HG03432 (cell line): ENCODE results near the gene PIK3R5.
"Not testable (repeated sequence)": the region's sequence is repeated elsewhere in the genome, so short reads cannot be mapped to it uniquely, and the experiment has no call there.

Experiments used
- ATAC-seq: cut with Tn5 transposase; IDR thresholded peaks from one replicate; pipeline ENCODE4 v1.9.1; 2021; ENCODE audit warnings: mild to moderate bottlenecking, moderate library complexity; ENCODE audit not compliant: unreplicated experiment

PIK3R5 gene

DNA sequence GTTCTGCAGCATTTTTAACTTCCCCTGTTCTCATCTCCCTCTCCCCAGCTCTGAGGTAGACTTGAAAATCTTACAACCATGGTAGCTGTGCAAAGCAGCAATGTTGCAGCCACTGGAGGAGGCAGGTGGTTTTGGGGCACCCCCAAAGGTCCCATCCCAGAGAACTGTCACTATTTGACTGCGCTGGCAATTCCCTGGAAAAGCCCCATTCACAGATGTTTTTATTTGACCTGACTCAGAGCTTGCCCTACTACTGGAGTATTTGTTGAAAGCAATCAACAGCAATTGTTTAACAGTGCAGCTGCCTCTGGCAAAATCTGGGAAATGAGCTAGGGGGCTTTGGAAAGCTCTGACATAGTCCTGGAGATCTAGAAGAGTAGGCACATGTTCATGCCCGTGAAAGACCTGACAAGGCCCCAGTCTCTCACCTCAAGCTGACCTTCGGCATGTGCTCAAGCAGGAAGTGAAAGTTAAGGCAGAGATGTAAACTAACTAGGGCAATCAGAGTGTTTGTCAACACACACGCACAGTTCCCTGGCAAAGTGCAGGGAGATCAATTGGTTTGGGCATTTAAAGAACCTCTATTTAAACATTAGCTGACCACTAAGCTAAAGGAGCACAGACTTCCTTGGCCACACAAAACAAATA lies 19.7 kb upstream of the PIK3R5 start:
- ATAC-seq: no peak

DNA sequence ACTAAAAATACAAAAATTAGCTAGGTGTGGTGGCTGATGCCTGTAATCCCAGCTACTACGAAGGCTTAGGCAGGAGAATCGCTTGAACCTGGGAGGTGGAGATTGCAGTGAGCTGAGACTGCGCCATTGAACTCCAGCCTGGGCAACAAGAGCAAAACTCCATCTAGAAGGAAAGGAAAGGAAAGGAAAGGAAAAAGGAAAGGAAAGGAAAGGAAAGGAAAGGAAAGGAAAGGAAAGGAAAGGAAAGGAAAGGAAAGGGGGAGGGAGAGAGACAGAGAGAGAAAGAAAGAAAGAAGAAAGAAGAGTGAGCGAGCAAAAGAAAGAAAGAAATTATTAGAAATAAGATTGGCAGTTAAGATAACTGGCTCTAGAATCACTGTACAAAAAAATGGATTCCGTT lies 18.7 kb upstream of the PIK3R5 start:
- ATAC-seq: not testable (repeated sequence)

DNA sequence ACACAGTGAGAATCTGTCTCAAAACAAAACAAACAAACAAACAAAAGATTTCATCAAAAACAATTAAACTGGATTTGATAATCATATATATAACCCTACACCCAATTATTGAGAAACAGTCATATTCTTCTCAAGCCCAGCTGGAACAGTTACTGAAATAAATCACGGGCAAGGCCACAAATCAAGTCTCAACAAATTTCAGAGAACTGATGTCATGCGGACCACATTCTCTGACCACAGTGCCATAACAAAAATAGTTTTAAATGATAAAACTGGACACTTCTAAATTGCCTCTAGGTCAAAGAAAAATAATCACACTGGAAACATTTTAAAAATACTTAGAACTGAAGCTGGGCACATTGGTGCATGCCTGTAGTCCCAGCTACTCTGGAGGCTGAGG lies 15.9 kb upstream of the PIK3R5 start:
- ATAC-seq: no peak

DNA sequence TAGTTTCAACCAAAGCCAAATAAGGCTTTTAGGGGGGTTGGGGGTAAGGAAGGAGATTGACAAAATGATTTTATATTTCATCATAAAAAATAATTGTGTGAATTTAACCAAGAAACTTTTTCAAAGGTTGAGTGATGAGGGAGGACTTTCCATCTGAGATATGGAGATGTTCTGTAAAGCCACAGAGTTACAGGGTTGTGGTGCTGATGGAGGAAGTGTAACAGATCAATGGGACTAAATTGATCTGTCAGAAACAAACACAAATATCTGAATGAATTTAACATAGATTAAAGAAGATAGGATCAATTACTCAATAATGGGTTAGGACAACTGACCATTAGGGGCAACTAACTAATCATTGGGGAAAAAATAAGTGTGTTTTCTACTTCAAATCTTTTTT lies 14.2 kb upstream of the PIK3R5 start:
- ATAC-seq: no peak

DNA sequence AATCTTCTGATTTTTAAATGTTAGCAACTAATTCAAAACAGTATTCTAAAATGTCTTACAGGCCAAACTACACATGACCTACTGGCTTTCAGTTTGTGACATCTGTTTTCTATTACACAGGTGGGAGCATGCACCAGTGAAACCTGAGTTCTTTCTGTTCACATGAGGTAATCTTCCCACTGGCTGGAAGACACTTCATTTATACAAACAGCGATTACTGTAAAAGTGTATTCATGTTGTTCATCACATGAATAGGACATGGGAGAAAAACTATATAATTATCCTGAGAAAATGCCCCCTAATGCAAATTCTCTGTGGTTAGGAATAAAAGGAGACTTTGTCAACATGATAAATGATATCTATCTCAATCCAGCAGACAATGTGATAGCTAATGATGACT lies 11.1 kb upstream of the PIK3R5 start:
- no peak for ATAC-seq

DNA sequence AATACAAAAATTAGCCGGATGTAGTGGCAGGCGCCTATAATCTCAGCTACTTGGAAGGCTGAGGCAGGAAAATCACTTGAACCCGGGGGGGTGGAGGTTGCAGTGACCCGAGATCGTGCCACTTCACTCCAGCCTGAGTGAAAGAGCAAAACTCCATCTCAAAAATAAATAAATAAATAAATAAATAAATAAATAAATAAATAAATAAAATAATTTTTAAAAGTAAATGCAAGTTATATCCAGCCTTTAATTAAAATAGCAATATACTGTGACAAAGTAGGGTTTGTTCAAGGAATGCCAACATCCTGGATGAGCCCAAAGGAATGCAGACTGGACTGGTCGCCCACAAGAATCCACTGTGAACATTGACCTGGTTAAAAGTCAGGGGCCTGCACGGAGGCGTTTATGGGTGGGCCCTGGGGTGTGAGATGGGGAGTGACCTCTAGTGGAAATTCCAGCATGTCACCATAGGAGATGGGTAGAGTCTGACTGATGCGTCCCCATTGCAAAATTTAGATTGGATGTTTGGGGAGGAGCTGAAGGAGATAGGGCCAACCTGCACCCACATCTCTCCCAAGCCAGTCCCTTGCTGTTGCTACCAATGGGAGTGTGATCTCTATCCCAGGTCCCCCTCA lies 9.7 kb upstream of the PIK3R5 start:
- ATAC-seq: no peak

DNA sequence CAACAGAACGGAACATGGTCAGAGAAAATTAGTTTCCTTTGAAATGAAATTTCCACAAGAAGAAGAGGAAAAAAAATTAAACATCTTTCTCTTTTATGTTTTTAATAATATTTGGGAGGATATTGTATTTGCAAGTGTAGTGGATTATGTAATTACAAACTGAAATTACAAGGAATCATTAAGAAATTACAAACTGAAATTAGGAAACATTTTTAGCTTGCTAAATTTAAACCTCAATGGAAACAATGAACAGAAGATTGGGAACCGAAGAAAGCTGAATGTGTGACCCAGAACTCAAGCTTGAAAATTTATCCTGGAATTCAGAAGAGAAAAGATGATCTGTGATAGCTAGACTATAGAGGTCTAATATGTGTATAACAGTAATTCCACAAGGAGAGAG lies 4.4 kb upstream of the PIK3R5 start:
- no peak for ATAC-seq

DNA sequence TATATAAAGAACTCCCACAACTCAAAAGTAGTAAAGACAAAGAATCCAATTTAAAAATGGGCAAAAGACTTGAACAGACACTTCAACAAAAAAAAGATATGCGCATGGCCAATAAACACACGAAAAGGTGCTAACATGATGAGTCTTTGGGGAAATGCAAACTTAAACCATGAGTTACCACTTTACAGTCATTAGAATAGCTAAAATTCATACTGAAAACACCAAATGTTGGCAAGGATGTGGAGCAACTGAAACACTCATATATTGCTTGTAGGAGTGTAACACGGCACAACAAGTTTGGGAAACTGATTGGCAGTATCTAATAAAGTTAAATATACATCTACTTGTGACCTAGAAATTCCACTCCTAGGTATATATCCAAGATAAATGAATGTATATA lies 3.0 kb upstream of the PIK3R5 start:
- ATAC-seq: no peak

DNA sequence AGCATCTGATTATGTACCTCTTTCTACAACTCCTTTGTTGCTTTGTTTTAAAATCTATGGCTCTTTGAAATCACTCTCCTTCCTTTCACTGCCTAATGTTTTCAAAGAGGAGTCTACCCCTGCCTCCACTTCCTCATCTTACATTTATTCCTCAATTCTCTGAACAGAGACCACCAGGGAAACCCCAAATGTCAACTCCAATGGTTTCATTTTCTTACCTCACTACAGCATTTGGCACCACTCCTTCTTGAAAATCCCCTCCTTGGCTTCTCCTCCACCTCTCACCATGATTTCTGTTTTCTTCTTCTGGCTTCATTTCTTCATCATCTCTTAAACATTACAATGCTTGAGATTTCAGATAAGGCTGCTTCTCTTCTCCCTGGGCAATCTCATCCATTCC lies 2.4 kb upstream of the PIK3R5 start:
- ATAC-seq: no peak

DNA sequence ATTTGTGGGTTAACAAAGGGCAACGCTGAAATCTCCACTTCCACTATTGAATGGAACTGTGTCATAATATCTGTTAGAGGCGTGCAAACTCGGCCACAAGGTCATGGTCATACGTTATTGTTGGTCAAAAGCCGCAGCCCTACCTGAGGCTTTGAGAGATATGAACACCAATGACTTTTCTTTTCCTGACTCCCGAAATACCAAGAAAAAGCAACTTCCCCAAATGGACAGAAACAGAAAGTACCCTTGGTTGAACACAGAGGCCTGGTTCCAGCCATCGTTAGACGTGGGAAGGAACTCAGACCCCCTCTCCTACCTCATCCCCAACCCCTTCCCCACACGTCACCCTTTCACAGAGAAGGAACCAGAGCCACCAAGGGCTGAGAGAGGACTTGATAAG lies 1.4 kb upstream of the PIK3R5 start:
- no peak for ATAC-seq

DNA sequence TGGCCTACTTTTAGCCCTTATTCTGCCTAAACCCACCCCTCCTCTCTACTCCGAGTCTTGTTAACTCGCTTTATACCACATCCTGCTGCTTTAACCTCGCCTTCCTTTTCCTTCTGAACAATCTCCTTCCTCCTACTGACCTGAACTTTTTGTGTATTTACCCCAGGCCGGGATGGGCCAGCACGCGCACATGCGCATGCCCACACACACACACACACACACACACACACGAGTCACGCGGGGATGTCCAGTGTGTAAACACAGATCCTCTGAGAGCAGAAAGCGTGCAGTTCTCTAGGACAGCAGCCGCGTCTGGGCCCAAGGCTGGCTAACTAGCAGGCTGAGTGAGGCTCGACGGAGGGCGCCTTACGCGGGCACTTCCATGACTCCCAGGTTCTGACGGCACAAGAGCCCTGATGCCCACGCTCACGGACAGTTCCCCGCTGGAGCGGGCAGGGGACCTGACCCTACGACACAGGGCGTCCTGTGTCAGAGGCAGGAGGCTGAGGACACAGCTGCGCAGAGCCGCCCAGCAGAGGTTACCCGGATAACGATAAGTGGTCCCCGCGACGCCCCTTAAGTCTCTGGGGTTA lies 610 bp downstream of the PIK3R5 start:
- peak; percentile 17 for ATAC-seq

DNA sequence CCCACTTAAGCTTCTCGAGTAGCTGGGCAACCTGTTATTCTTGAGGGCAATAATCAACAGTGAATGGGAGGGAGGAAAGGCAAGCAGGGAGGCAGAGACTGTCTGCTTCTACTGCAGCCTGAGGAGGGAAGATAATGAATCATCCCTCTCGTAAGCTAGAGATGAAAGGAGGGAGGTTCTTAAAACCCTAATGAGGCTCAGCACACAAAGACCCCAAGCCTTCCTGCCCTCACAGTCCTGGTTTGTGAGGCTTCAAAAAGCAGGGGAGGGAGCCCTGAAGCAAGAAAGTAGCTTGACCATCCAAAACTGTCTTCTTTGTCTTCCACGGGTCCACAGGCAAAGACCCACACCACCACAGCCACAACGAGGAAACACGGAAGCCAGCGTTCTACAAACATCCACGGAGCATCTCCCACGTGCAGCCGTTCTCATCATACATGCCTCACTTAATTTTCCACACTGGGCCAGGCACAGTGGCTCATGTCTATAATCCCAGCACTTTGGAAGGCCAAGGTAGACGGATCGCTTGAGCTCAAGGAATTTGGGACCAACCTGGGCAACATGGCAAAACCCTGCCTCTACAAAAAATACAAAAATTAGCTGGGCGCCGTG lies 1.8 kb downstream of the PIK3R5 start:
- no peak for ATAC-seq

DNA sequence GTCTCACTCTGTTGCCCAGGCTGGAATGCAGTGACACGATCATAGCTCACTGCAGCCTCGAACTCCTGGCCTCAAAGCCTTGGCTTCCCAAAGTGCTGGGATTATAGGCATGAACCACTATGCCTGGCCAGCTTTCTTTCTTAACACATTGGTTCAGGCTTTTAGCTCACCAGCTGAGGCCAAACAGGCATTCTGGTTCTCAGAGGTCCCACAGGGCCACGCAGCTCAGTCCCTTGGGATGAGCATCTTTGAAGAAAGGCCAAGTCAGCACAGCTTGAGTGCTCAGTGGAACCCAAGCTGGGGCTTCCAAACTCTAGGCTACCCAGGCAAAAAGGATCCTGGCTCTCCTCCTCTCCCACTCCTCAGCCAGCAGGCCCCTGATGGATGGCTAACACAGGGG lies 2.5 kb downstream of the PIK3R5 start:
- no peak for ATAC-seq

DNA sequence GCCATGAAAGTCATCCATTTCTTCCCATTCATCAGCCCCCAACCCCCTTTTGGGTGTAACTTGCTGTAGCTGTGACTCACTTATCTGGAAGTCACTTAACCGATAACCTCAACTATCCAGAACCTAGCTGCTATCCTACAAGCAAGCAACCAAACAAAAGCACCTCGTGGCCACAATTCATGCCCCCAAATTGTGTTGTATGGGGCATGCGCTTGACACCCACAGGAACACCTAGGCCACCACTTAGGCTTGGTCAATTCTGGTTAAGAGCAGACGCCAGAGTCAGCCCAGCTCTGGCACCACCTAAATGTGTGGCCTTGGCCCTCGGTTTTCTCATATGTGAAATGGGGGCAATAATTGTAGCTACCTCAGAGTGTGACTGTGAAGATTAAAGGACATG lies 3.7 kb downstream of the PIK3R5 start:
- no peak for ATAC-seq

DNA sequence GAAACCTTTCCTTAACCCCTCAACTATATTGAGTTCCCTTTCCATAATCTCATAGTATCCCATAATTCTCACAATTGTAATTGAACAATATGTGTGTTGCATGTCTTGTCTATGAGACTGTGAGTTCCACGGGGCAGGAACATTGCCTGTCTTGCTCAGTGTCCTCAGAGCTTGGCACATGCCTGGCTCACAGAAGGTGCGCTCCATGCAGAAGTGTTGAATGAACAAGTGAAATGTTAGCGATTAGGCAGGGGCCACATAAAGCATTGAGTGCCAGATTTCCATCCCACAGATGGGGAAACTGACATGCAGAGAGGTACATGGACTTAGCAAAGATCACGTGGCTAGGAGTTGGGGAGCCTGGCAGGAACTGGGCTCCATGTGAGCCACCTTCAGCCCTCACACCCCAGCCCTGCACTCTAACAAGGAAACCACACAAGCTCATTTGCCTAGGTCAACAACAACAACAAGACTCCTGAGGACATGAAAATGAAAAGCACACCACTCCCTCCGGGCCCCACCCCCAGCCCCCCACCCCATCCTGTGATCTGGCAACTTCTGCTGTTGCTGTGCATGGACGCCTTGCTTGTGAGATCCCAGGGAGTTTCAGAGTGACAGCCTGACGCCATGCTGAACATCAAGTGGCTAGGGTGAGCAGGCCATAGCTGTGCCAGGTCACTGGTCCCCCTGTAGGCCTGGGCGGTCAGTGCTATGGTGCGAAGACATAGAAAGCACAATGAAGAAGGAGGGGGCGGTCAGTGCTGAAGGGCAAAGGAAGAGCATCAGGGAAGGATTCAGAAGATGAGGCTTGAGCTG lies 5.0 kb downstream of the PIK3R5 start:
- ATAC-seq: no peak

DNA sequence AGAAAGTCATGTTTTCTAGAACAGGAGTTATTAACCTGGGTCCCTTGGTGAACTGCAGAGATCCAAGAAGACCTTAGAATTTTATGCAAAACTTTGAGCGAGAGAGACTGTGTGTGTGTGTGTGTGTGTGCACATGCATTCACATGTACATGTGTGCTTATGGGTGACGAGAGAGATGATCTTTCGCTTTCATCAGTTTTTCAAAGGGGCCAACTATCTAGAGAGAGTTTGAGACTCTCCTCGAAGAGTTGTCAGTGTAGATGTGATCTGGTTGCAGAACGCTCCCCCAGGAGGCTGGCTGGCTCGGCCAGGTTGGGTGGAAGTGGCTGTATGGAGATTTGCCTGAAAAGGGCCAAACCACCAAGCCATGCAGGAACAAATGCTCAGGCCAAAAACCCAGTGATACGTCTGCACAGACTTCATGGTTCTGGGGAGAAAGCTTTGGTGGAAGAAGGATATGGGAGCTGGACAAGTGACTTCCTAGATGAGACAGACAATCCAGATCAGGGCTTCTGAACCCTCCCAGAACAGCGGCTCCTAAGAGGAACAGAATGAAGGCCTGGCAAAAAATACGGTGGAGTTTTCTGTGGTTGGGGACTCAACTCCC lies 6.1 kb downstream of the PIK3R5 start:
- ATAC-seq: no peak

DNA sequence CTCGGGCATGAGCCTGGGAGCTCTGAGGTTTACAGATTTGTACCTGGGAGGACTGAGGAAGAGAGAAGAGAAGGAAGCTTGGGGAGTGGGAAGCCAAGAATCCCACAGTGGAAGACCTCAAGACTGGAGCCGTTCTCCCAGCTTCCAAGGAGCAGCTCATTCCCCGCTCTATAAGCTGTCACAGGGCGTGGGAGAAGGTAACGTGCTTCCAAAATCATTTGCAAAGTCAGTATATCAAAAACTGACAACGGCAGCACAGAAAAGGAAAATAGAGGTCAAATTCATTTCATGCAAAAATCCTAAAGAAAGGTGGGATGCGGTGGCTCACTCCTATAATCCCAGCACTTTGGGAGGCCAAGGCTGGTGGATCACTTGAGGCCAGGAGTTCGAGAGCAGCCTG lies 7.8 kb downstream of the PIK3R5 start:
- no peak for ATAC-seq

DNA sequence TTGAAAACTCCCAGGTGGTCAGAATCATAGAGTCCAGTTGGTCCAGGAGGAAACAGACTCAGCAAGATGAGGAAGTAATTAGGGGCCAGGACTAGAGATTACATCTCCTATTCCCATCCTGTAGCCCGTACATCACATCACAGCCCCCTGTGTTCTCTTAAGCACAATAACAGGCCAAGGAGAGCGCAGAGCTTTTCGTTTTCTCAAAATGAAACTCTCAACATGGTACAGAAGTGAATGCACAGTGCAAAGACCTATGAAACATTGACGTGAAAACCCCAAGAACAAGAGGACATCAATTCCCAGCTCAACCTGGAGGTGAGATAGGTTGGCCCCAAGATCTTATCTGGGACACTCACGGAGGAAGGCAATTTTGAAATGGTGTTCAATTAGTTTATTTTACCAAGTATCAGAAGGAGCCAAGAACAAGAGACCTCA lies 9.0 kb downstream of the PIK3R5 start:
- ATAC-seq: no peak

DNA sequence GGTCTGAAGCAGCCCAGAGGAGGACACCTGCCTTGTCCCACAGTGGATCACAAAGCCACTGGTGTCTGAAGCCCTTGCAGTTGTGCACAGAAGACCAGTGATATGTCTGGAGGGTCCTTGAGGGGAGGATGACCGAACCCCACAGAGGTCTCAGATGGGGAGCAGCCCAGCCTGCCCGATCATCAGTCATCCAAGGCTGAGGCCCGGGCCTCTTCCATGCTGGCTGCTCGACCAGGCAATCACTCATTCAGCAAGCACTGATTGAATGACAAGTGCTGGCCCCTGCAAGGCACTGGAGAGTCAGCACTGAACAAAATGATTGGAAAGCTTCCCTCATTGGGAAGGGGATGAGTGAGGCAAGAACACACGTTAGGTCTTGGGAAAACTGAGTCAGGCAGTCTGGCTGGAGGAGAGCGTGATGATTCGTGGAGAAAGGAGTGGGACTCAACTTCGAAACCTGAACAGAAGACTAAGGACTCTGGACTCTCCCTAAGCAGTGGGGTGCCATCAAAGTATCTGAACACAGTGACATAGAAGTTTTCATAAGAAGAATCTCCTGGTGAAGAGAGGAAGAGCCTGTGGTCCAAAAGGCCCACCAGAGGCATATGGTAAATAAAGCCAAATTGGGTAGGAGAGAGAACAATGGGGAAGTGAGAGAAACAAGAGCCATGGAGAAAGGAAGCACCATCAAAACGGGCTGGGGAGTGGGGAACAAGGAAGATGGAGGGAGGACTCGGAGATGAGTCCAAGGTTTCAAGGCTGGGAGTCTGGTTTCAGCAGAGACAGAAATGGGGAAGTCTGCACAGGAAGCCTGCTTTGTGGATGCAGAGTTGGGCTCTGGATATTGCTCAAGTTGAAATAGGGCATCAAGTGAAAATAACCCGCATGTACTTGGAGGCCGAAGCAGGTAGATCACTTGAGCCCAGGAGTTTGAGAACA lies 10.2 kb downstream of the PIK3R5 start:
- ATAC-seq: no peak

DNA sequence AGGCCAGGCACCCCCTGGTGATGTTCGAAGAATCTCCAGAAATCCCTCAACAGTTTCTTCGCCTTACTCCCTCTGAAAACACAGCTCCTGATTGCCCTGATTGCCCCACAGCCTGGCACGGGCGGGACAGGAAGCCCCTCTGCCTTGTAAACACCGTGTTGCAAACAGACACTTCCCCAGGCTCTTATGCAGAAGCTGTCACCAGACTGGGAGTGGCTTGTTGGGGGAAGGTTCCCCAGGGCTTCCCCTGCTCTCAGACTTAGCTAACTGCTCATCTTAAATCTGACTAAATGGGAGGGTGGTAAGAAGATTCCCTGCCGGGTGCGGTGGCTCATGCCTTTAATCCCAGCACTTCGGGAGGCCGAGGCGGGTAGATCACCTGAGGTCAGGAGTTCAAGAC lies 11.2 kb downstream of the PIK3R5 start:
- ATAC-seq: peak; percentile 53
